Activated T-cell treated with anti-CD3 and anti-CD28 coated beads for 1 hour (primary cell): ENCODE measurements around the gene PLBD2.
A peak's percentile ranks its signal among the peaks of the same experiment; 100 is the strongest.
"Not testable (repeated sequence)": the region's sequence is repeated elsewhere in the genome, so short reads cannot be mapped to it uniquely, and the experiment has no call there.

Experiments used
- DNase-seq: peaks from one replicate; pipeline ENCODE4 v3.0.0-alpha.2; 2020; ENCODE audit warnings: low read depth

Gene PLBD2

GRCh38 chr12:113333877-113334785, 24.3 kb upstream of the PLBD2 start:
- DNase-seq = no peak

- peak; percentile 90 for DNase-seq
Measured at GRCh38 chr12:113334786-113335539, 23.4 kb upstream of the PLBD2 start, which contains the start of gene SLC8B1. Gene SLC8B1 (minus strand): TSS chr12:113335109. CDS start chr12:113332878, 2,231 bp downstream.

- no peak for DNase-seq
Measured at GRCh38 chr12:113339540-113339939, 18.8 kb upstream of the PLBD2 start.

- DNase-seq = no peak
Measured at GRCh38 chr12:113340061-113340460, 18.3 kb upstream of the PLBD2 start.

- DNase-seq = no peak
Measured at GRCh38 chr12:113341535-113341934, 16.9 kb upstream of the PLBD2 start.

GRCh38 chr12:113345318-113345717, 13.1 kb upstream of the PLBD2 start:
- DNase-seq = no peak

- DNase-seq = no peak
Measured at GRCh38 chr12:113346353-113346752, 12.0 kb upstream of the PLBD2 start.

- DNase-seq = no peak
Measured at GRCh38 chr12:113347107-113347506, 11.3 kb upstream of the PLBD2 start.

- DNase-seq = no peak
Measured at GRCh38 chr12:113347892-113348291, 10.5 kb upstream of the PLBD2 start.

GRCh38 chr12:113348849-113349536, 9.4 kb upstream of the PLBD2 start:
- no peak for DNase-seq

GRCh38 chr12:113351089-113351488, 7.3 kb upstream of the PLBD2 start:
- no peak for DNase-seq

- DNase-seq = not testable (repeated sequence)
Measured at GRCh38 chr12:113354192-113354591, 4.2 kb upstream of the PLBD2 start.

- no peak for DNase-seq
Measured at GRCh38 chr12:113359133-113359938, 949 bp downstream of the PLBD2 start.

GRCh38 chr12:113359939-113360748, 1.8 kb downstream of the PLBD2 start:
- DNase-seq = no peak

GRCh38 chr12:113361574-113362370, 3.4 kb downstream of the PLBD2 start:
- DNase-seq = no peak

GRCh38 chr12:113364698-113365097, 6.3 kb downstream of the PLBD2 start:
- DNase-seq = no peak

GRCh38 chr12:113365639-113366395, 7.4 kb downstream of the PLBD2 start:
- no peak for DNase-seq

- no peak for DNase-seq
Measured at GRCh38 chr12:113366827-113367226, 8.4 kb downstream of the PLBD2 start.

- DNase-seq = no peak
Measured at GRCh38 chr12:113368331-113368730, 9.9 kb downstream of the PLBD2 start.
